Activated T-helper 1 cell treated with anti-CD3 and anti-CD28 coated beads, Interleukin-12 subunit alpha, Interleukin-12 subunit beta, Interleukin-2, Interleukin-4 antibody, amounts not matched to agents 30 ng/mL and 10 ng/mL and 1 ng/mL, durations not matched to agents 14 hours and 24 hours and 36 hours (primary cell): ENCODE results near the gene ZFP36L1. TPM values are rescaled to one million over a fixed set of nuclear protein-coding genes. Genes with fewer than 3 reads are reported as not detected.
A peak's percentile ranks its signal among the peaks of the same experiment; 100 is the strongest.

ENCODE experiments used
- DNase-seq: peaks from one replicate; pipeline ENCODE4 v3.0.0; 2021; ENCODE audit warnings: low spot score
- H3K27ac Mint-ChIP-seq: one replicate; pipeline ENCODE4 v1.8.0; 2021; ENCODE audit warnings: mild to moderate bottlenecking, mixed read lengths
- H3K27me3 Mint-ChIP-seq: one replicate; pipeline ENCODE4 v1.8.0; 2022; ENCODE audit warnings: mild to moderate bottlenecking, moderate library complexity, mixed read lengths; ENCODE audit not compliant: insufficient read depth
- H3K36me3 Mint-ChIP-seq: one replicate; pipeline ENCODE4 v1.8.0; 2021; ENCODE audit warnings: low read depth, mixed read lengths
- H3K4me1 Mint-ChIP-seq: one replicate; pipeline ENCODE4 v1.8.0; 2021; ENCODE audit warnings: low read depth, mixed read lengths
- H3K4me3 Mint-ChIP-seq: one replicate; pipeline ENCODE4 v1.8.0; 2021; ENCODE audit warnings: mild to moderate bottlenecking, moderate library complexity, mixed read lengths
- H3K9me3 Mint-ChIP-seq: one replicate; pipeline ENCODE4 v1.8.0; 2021; ENCODE audit warnings: mixed read lengths
- intact Hi-C: fragments of 100-400 bp; cut with micrococcal nuclease; formaldehyde crosslinking; loops from one replicate; pipeline ENCODE4 v1.15.1; 2024
- total RNA-seq: library from RNA; stranded (reverse); gene quantifications from 2 replicates; pipeline ENCODE4 v1.2.3, GENCODE V29; 2022

ZFP36L1 gene
- total RNA-seq, 1 donor from 2014 or later: 149 TPM

DNA sequence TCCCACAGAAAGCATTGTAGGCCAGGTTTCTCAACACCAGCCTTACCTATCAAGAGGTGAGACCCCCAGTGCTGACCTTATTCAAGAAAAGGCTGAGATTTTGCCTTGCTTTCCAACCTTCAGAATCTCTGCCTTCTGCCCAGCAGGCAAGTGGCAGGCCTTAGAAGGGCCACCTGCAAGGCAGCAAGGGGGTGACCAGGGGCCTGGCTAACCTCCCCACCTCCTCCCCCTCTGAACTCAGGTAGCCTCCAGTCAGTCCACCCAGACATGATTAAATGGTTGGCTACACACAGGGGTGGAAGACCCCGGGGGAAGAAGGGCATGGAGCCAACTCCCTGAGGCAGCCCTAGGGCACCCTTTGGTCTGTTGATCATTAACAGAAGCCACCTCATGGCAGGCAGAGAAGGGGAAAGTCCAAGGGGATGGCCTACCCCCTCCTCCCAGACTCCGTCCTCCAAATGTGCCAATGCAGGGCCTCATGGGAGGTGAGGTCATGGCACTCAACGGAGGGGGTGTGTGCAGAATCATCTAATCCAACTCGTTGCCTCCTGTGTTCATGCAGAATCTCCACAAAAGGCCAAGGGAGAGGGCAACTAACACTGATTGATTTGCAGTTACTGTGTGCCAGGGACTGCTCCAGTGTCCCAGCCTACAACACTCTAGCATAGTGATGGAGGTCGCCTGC lies 8.5 kb downstream of the ZFP36L1 start:
- H3K36me3 Mint-ChIP-seq: peaks cover 30% of the 10 kb centered on the region
- H3K4me3 Mint-ChIP-seq: no peak overlapping the region
- no peaks in the 10 kb centered on the region for H3K9me3 Mint-ChIP-seq
- peaks cover 84% of the 10 kb centered on the region for H3K4me1 Mint-ChIP-seq
- no peak for DNase-seq
- H3K27ac Mint-ChIP-seq: no peak overlapping the region
- no peaks in the 10 kb centered on the region for H3K27me3 Mint-ChIP-seq
- intact Hi-C loops: no loop called here

DNA sequence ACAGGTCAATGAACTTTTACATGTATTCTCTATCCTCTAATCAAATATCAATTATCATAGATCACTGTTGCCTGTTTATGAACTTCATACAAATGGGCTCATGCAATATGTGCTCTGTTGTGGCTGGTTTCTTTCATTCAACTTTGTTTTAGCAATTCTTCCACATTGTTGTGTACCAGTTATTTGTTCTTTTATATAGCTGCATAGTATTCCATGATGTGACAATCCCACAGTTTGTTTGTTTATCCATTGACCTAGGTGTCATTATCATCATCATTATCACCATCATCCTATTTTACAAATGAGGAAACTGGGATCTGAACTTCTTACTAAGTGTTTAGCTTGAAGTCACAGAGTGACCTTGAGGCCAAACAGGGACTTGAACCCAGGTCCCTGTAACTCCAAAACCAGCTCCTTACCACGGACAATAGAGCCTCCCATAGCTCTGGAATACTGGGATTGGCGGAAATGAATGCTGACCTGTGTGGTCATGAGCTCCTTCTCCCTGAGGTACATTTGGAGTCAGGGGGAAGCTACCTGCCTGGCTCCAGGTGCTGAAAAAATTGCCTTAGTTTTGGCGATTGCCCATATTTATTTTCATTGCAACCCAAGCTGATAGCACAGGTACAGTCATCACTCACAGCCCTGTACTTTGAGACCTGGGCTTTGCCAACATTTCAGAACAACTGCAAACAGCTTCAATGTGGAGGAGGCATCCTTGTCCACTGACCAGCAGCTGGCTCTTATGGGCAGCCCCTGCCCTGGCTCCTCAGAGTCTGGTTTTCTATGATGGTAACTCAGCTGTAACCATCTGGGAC lies 9.2 kb downstream of the ZFP36L1 start:
- Mint-ChIP-seq H3K27ac (peak overlapping the region; percentile 5), H3K4me1 (peaks cover 84% of the 10 kb centered on the region)
- intact Hi-C loops: no loop called here

DNA sequence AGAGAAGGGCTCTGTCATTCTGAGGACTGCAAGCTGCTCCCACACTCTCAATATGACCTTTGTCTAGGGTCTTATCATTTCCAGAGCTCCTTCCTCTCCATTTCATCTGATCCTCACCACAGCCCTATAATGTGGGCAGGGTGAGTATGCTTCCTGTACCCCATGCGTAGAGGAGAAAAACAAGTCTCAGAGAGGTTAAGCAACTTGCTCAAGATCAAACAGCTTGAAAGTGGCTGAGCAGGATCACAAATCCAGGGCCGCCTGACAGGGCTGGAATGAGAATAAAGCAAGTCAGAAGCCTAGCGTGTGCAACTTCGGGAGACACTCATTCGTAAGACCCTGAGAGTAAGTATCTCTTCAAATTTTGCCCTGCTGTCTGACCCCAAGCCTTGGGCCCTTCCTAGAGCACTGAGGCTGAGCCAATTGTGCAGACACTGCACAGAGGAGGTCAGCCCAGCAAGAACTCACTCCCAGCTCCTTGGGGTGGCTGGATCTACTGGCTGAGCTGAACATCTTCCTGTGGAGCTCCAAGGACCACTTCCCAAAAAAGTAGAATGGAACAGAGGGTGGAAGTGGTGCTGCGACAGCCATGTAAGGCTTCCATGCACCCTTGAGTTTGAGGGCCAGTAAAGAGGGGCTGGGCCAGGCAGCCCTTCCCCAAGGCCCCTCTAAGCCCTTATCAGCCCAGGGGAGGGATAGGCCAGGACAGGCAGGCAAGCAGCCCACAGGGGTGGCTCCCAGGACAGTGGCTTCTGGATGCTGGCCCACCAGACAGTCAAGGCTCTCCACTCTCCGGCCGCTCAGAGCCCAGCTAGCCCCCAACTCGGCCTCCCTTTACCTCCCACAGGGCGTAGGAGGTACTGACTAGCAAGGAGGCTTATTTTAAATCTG lies 10.5 kb downstream of the ZFP36L1 start:
- Mint-ChIP-seq H3K36me3 (peaks cover 15% of the 10 kb centered on the region), H3K9me3 (no peaks in the 10 kb centered on the region), H3K27me3 (no peaks in the 10 kb centered on the region), H3K4me3 (peak overlapping the region; percentile 70), H3K4me1 (peaks cover 86% of the 10 kb centered on the region), H3K27ac (peak overlapping the region; percentile 93)
- intact Hi-C loops: loop anchor here (1.0 kb wide), 4 partner anchors 8 to 572 kb away; no protein-coding TSS in a partner anchor
- peak; percentile 55 for DNase-seq

More for the DNA sequence above, 9.2 kb downstream of the ZFP36L1 start:
- Mint-ChIP-seq H3K36me3 (peaks cover 23% of the 10 kb centered on the region), H3K9me3 (no peaks in the 10 kb centered on the region), H3K27me3 (no peaks in the 10 kb centered on the region), H3K4me3 (no peak overlapping the region)
- no peak for DNase-seq

- Mint-ChIP-seq H3K9me3 (no peaks in the 10 kb centered on the region), H3K27ac (peak overlapping the region; percentile 93), H3K27me3 (no peaks in the 10 kb centered on the region), H3K4me3 (peak overlapping the region; percentile 78), H3K36me3 (peaks cover 8% of the 10 kb centered on the region), H3K4me1 (peaks cover 77% of the 10 kb centered on the region)
- peak; percentile 60 for DNase-seq
- intact Hi-C loops: loop anchor here (1.0 to 2.0 kb wide), 5 partner anchors 9 to 571 kb away; no protein-coding TSS in a partner anchor
Measured at GRCh38 chr14:68781161-68782021, 11.5 kb downstream of the ZFP36L1 start.

- Mint-ChIP-seq H3K4me3 (peak overlapping the region; percentile 78), H3K27ac (peak overlapping the region; percentile 93), H3K9me3 (peaks cover 3% of the 10 kb centered on the region), H3K4me1 (peaks cover 72% of the 10 kb centered on the region), H3K36me3 (peaks cover 7% of the 10 kb centered on the region), H3K27me3 (no peaks in the 10 kb centered on the region)
- intact Hi-C loops: loop anchor here (1.0 to 2.0 kb wide), 2 partner anchors 14 to 47 kb away; no protein-coding TSS in a partner anchor
- DNase-seq: no peak
Measured at GRCh38 chr14:68780358-68781160, 12.3 kb downstream of the ZFP36L1 start.

- no peak for DNase-seq
- Mint-ChIP-seq H3K36me3 (peaks cover 5% of the 10 kb centered on the region), H3K27me3 (peaks cover 2% of the 10 kb centered on the region), H3K4me3 (peak overlapping the region; percentile 78), H3K9me3 (peaks cover 8% of the 10 kb centered on the region), H3K27ac (peak overlapping the region; percentile 93), H3K4me1 (peaks cover 68% of the 10 kb centered on the region)
- intact Hi-C loops: loop anchor here (1.0 to 2.0 kb wide), 2 partner anchors 15 to 47 kb away; no protein-coding TSS in a partner anchor
Measured at GRCh38 chr14:68779761-68780323, 13.0 kb downstream of the ZFP36L1 start.

- H3K4me1 Mint-ChIP-seq: peaks cover 66% of the 10 kb centered on the region
- DNase-seq: no peak
- no peak overlapping the region for H3K4me3 Mint-ChIP-seq
- H3K36me3 Mint-ChIP-seq: peaks cover 6% of the 10 kb centered on the region
- H3K27ac Mint-ChIP-seq: no peak overlapping the region
- H3K27me3 Mint-ChIP-seq: peaks cover 2% of the 10 kb centered on the region
- H3K9me3 Mint-ChIP-seq: peaks cover 11% of the 10 kb centered on the region
- intact Hi-C loops: no loop called here
Measured at GRCh38 chr14:68777644-68778043, 15.2 kb downstream of the ZFP36L1 start.

- no peak overlapping the region for H3K27ac Mint-ChIP-seq
- no peak overlapping the region for H3K4me3 Mint-ChIP-seq
- H3K9me3 Mint-ChIP-seq: peaks cover 11% of the 10 kb centered on the region
- H3K4me1 Mint-ChIP-seq: peaks cover 62% of the 10 kb centered on the region
- DNase-seq: no peak
- H3K36me3 Mint-ChIP-seq: peaks cover 8% of the 10 kb centered on the region
- intact Hi-C loops: no loop called here
- peaks cover 2% of the 10 kb centered on the region for H3K27me3 Mint-ChIP-seq
Measured at GRCh38 chr14:68775614-68776126, 17.2 kb downstream of the ZFP36L1 start.

DNA sequence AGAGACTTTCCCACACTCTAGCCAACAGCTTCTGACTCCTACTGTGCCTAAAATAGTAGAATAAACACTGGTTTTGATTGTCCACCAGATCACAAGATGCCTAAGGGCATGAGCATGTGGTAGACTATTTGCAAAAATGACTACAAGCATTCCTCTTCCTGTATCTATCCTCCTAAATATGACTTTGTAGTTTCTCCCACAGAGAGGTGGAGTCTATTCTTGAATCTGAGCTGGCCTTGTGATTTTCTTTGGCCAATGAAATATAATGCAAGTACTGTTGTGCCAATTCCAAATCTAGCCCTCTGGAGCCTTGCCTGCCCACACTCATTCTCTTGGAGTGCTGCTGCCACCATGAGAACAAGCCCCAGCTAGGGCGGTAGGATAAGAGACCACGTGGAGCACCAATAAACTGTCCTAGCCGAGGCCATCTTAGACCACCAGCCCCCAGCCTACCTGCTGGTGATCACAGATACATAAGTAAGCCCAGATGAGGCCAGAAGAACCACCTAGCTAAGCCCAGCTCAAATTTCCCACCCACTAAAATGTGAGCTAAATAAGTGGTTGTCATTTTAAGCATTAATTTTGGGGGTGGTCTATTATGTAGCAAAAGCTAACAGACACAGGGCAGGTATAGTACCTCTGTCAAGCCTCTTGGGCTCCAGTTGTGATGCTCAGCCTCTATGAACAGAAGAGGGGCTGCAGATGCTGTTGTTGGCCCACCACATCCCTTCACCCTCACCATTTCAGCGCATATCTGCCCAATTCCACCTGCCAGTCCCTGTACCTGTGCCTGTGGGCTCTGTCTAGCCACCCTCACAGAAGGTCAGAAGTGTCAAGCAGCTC lies 17.9 kb downstream of the ZFP36L1 start:
- H3K9me3 Mint-ChIP-seq: peaks cover 11% of the 10 kb centered on the region
- peaks cover 8% of the 10 kb centered on the region for H3K36me3 Mint-ChIP-seq
- intact Hi-C loops: no loop called here
- H3K4me1 Mint-ChIP-seq: peaks cover 61% of the 10 kb centered on the region
- H3K27ac Mint-ChIP-seq: no peak overlapping the region
- H3K4me3 Mint-ChIP-seq: no peak overlapping the region
- peaks cover 2% of the 10 kb centered on the region for H3K27me3 Mint-ChIP-seq
- no peak for DNase-seq

- Mint-ChIP-seq H3K4me3 (no peak overlapping the region), H3K4me1 (peaks cover 41% of the 10 kb centered on the region), H3K27ac (no peak overlapping the region), H3K27me3 (peaks cover 2% of the 10 kb centered on the region), H3K9me3 (peaks cover 11% of the 10 kb centered on the region), H3K36me3 (peaks cover 8% of the 10 kb centered on the region)
- DNase-seq: no peak
- intact Hi-C loops: no loop called here
Measured at GRCh38 chr14:68772761-68773381, 20.0 kb downstream of the ZFP36L1 start.
